Measurements from ENCODE around the gene ARSG. TPM values are rescaled to one million over a fixed set of nuclear protein-coding genes. Genes with fewer than 3 reads are reported as not detected.

ARSG gene
- total and polyA plus RNA-seq, 2 of the 4 experiments (the other 2 are of a cell fraction): 2.9 to 3.0 TPM

GRCh38 chr17:68401288-68401687, 110.0 kb downstream of the ARSG start:
- Histone ChIP-seq H3K23ac (ENCODE audit: low read depth, low read length) (no peak overlapping the region), H4K91ac (ENCODE audit: insufficient read depth, low read depth, low read length) (no peak overlapping the region), H2BK120ac (ENCODE audit: low read depth, low read length) (no peak overlapping the region), H3K14ac (replicated peaks; ENCODE audit: low read depth, low read length) (no peak overlapping the region), H2AK9ac (replicated peaks; ENCODE audit: low read depth, low read length, poor library complexity) (no peak overlapping the region), H3K9me3 (ENCODE audit: control insufficient read depth, insufficient read depth, low read length) (no peaks in the 10 kb centered on the region), H3K9ac (ENCODE audit: low read depth, low read length) (no peak overlapping the region), H3K4me2 (ENCODE audit: low read depth, low read length) (no peak overlapping the region), H4K8ac (ENCODE audit: low read depth in 2 of 2, low read length in 2 of 2) (no peak overlapping the region), H3K4me1 (ENCODE audit: control insufficient read depth, insufficient read depth, low read length) (peaks cover 4% of the 10 kb centered on the region), H3K56ac (ENCODE audit: extremely low read depth, insufficient read depth, low read length) (no peak overlapping the region), H4K5ac (ENCODE audit: low read depth, low read length) (no peak overlapping the region), H2BK5ac (ENCODE audit: low read depth, low read length, poor library complexity, severe bottlenecking) (no peak overlapping the region), H3K4ac (ENCODE audit: low read depth, low read length) (no peak overlapping the region), H2AK5ac (ENCODE audit: low read depth, low read length) (no peak overlapping the region), H3K18ac (ENCODE audit: low read depth, low read length) (no peak overlapping the region), H3K9me1 (ENCODE audit: insufficient read depth, low read length) (peaks cover 5% of the 10 kb centered on the region), H3K27me3 (ENCODE audit: control insufficient read depth, insufficient read depth, low read length) (no peaks in the 10 kb centered on the region), H2AFZ (replicated peaks; ENCODE audit: low read length, poor library complexity) (no peak overlapping the region), H2BK20ac (ENCODE audit: low read depth, low read length) (no peak overlapping the region), H3K79me1 (ENCODE audit: low read depth in 1 of 2, low read length in 2 of 2) (no peaks in the 10 kb centered on the region), H4K20me1 (ENCODE audit: insufficient read depth, low read length) (no peaks in the 10 kb centered on the region), H3K27ac (ENCODE audit: insufficient read depth, low read length) (no peak overlapping the region), H2BK15ac (ENCODE audit: low read depth, low read length) (no peak overlapping the region), H3K4me3 (ENCODE audit: insufficient read depth, low read depth, low read length) (no peak overlapping the region), H3K36me3 (ENCODE audit: control insufficient read depth, insufficient read depth, low read length) (no peaks in the 10 kb centered on the region)
- no peak for TF ChIP-seq MAFK (IDR thresholded peaks at IDR 0.05; ENCODE audit: low read depth, low read length)
- TF ChIP-seq, protein P1, sequence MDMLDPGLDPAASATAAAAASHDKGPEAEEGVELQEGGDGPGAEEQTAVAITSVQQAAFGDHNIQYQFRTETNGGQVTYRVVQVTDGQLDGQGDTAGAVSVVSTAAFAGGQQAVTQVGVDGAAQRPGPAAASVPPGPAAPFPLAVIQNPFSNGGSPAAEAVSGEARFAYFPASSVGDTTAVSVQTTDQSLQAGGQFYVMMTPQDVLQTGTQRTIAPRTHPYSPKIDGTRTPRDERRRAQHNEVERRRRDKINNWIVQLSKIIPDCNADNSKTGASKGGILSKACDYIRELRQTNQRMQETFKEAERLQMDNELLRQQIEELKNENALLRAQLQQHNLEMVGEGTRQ (IDR thresholded peaks at IDR 0.05; ENCODE audit: low read depth, low read length): no peak
- TF ChIP-seq MXI1 (IDR thresholded peaks at IDR 0.05; ENCODE audit: borderline replicate concordance, low read depth, low read length): no peak
- no peak for TF ChIP-seq POLR2A (IDR thresholded peaks at IDR 0.05; ENCODE audit: low read depth, low read length)
- TF ChIP-seq FOS (IDR thresholded peaks at IDR 0.05; ENCODE audit: low read depth, low read length): no peak
- no peak for TF ChIP-seq ELK1 (IDR thresholded peaks at IDR 0.05; ENCODE audit: borderline replicate concordance, low read depth, low read length)
- no peak for TF ChIP-seq SMC3 (IDR thresholded peaks at IDR 0.05; ENCODE audit: low read depth, low read length)
- no peak for TF ChIP-seq RAD21 (IDR thresholded peaks at IDR 0.05; ENCODE audit: low read length)
- TF ChIP-seq, protein P2, sequence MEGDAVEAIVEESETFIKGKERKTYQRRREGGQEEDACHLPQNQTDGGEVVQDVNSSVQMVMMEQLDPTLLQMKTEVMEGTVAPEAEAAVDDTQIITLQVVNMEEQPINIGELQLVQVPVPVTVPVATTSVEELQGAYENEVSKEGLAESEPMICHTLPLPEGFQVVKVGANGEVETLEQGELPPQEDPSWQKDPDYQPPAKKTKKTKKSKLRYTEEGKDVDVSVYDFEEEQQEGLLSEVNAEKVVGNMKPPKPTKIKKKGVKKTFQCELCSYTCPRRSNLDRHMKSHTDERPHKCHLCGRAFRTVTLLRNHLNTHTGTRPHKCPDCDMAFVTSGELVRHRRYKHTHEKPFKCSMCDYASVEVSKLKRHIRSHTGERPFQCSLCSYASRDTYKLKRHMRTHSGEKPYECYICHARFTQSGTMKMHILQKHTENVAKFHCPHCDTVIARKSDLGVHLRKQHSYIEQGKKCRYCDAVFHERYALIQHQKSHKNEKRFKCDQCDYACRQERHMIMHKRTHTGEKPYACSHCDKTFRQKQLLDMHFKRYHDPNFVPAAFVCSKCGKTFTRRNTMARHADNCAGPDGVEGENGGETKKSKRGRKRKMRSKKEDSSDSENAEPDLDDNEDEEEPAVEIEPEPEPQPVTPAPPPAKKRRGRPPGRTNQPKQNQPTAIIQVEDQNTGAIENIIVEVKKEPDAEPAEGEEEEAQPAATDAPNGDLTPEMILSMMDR (conservative IDR thresholded peaks at IDR 0.05; ENCODE audit: low read depth, low read length): no peak
- TF ChIP-seq CHD1 (IDR thresholded peaks at IDR 0.05; ENCODE audit: low read depth, low read length): no peak
- DNase-seq (no peak), ATAC-seq (ENCODE audit: low read depth) (no peak)
- POLR2A ChIA-PET (ENCODE audit: unreplicated experiment): no interaction called here
- dilution Hi-C loops (cut with HindIII; ENCODE audit: low sequenced_read_pairs, unreplicated experiment) (no loop called here), intact Hi-C loops (cut with micrococcal nuclease) (no loop called here), in situ Hi-C loops (cut with MboI; ENCODE audit: low sequenced_read_pairs) (loop anchor here (5.0 kb wide), 1 partner anchor 139 kb away; no protein-coding TSS in a partner anchor)
- no TSS peak for BruUV-seq (replicated peaks)
- CTCF ChIA-PET: no interaction called here
- WGBS, 2 experiments (ENCODE audit: extremely low coverage in 2 of 2, insufficient read length in 1 of 2): no CpG with 5 or more reads among the region's 7 CpGs

All from IMR-90 (cell line).